ENCODE measurements around the gene SAFB2.

The SAFB2 gene

GRCh38 chr19:5541456-5541855 lies 81.1 kb downstream of the SAFB2 start:
- no peak for DNase-seq (ENCODE audit: low read depth)

DNA sequence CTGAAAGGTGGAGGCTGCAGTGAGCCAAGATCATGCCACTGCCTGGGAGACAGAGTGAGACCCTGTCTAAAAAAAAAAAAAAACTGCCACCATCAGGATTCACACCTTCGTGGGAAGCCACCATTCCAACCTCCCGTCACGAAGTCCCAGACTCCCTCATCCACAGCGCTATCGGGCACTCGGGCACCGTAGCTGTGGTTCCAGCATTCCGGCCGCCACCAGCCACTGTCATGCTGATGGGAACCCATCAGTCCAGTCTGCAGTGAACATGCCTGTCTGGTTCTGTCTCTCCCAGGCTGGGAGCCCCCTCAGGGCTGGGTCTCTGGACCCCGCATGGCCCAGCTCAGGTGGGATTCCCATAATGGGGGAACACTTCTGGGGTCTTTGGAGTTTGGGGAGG lies 82.4 kb downstream of the SAFB2 start:
- DNase-seq (ENCODE audit: low read depth): no peak

DNA sequence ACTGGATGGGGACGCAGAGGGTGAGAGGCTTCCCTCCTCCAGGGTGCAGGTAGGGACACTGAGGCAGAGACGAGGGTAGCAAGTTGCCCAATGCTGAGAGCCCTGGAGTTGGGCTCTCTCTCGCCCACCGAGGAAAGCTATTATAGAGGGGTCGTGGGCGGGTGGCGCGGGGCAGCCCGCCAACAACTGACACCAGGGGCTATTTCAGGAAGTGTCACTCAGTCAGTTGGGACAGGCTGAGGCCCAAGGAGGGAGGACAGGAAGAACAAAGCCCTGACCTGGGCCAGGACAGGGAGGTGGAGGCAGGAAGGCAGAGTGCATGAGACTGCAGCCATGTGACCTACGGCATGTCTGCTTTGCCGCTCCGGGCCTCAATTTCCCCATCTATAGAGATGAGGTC lies 84.7 kb downstream of the SAFB2 start:
- no peak for DNase-seq (ENCODE audit: low read depth)
